GM23248 (cell line): ENCODE results near the gene CASZ1.

ENCODE experiments used
- EZH2 ChIP-seq: fragments of 200-600 bp; sonication (generic); IDR thresholded peaks from 2 replicates; pipeline ENCODE4 v1.6.1; 2018; ENCODE audit warnings: antibody characterized with exemption, mild to moderate bottlenecking; ENCODE audit not compliant: insufficient read depth, poor library complexity, severe bottlenecking
- EZH2phosphoT487 ChIP-seq: fragments of 200-600 bp; sonication (generic); IDR thresholded peaks from 2 replicates; pipeline ENCODE4 v1.6.1; 2018; ENCODE audit warnings: antibody characterized with exemption, moderate library complexity, mild to moderate bottlenecking, low read depth; ENCODE audit not compliant: insufficient read depth

GRCh38 chr1:10843697-10844096, 47.3 kb upstream of the CASZ1 start:
- TF ChIP-seq EZH2 (no peak), EZH2phosphoT487 (no peak)
